ENCODE measurements around the gene KRTAP5-6. TPM values are rescaled to one million over a fixed set of nuclear protein-coding genes. Genes with fewer than 3 reads are reported as not detected.

KRTAP5-6 gene
- total RNA-seq, 1 experiment from 2014 or later, result not detected

- ATAC-seq, result no peak
Measured at GRCh38 chr11:1656061-1656441, 40.9 kb upstream of the KRTAP5-6 start.

More at GRCh38 chr11:1656061-1656441, 40.9 kb upstream of the KRTAP5-6 start:
- CTCF ChIA-PET, result no interaction called here
- Histone ChIP-seq H3K27ac (ENCODE audit: low read depth, low read length) (no peak overlapping the region; the same call in 1 of the 2 replicates), H3K4me3 (replicated peaks in 1 of 2; ENCODE audit: low read depth in 1 of 2, low read length in 2 of 2) (no peak overlapping the region), H3K9me3 (ENCODE audit: control insufficient read depth in 1 of 2, insufficient read depth in 1 of 2, low read depth in 1 of 2, low read length in 2 of 2) (no peaks in the 10 kb centered on the region), H3K9ac (ENCODE audit: low read length) (no peak overlapping the region), H3K9me2 (ENCODE audit: insufficient read depth) (no peaks in the 10 kb centered on the region), H3K36me3 (ENCODE audit: control insufficient read depth in 1 of 2, insufficient read depth in 2 of 2, low read length in 2 of 2) (no peaks in the 10 kb centered on the region), H3K4me1 (ENCODE audit: control insufficient read depth in 1 of 2, insufficient read depth in 2 of 2, low read length in 2 of 2) (peaks cover 0 to 7% of the 10 kb centered on the region in 2 experiments; a peak in 3 of 4 replicates), H4K20me1 (ENCODE audit: insufficient read depth) (no peaks in the 10 kb centered on the region), H3K27me3 (ENCODE audit: insufficient read depth, low read length) (no peaks in the 10 kb centered on the region), H2AFZ (ENCODE audit: low read depth, low read length, poor library complexity, severe bottlenecking) (no peak overlapping the region), H3K4me2 (ENCODE audit: low read length) (no peak overlapping the region), H3K79me2 (ENCODE audit: insufficient read depth, low read length) (no peaks in the 10 kb centered on the region)
- RAD21 ChIA-PET (ENCODE audit: low non-redundant PET in 1 of 2, low total read pairs in 2 of 2, uncharacterized antibody in 2 of 2, unreplicated experiment in 2 of 2), result no interaction called here
- no peak for DNase-seq (ENCODE audit: low read depth, low spot score)
- TF ChIP-seq SP1 (IDR thresholded peaks at IDR 0.05; ENCODE audit: low read depth) (no peak), JUND (IDR thresholded peaks at IDR 0.05) (no peak), EZH2 (IDR thresholded peaks at IDR 0.05) (no peak), CBX3 (IDR thresholded peaks at IDR 0.05; ENCODE audit: low read depth) (no peak), YY1 (IDR thresholded peaks at IDR 0.05; ENCODE audit: extremely low read depth, insufficient replicate concordance, low read depth, low read length) (no peak), ZFX (IDR thresholded peaks at IDR 0.05) (no peak), REST (IDR thresholded peaks at IDR 0.05; ENCODE audit: low read depth) (no peak), CTCF (IDR thresholded peaks at IDR 0.05 in 2 of 3, conservative IDR thresholded peaks at IDR 0.05 in 1 of 3; ENCODE audit: borderline replicate concordance in 1 of 3, insufficient read depth in 1 of 3, low read depth in 2 of 3, low read length in 2 of 3) (no peak), EZH2phosphoT487 (IDR thresholded peaks at IDR 0.05; ENCODE audit: borderline replicate concordance) (no peak), ZNF274 (IDR thresholded peaks at IDR 0.05; ENCODE audit: low read depth, low read length) (no peak), RAD21 (IDR thresholded peaks at IDR 0.05; ENCODE audit: low read depth) (no peak)
- intact Hi-C loops (cut with micrococcal nuclease), result no loop called here
- POLR2A ChIA-PET, result no interaction called here
- BruUV-seq (replicated peaks), result no TSS peak
